A673 (cell line): ENCODE data around the gene ELFN1.

Source experiments
- CTCF ChIP-seq: fragments of 300-800, 200-600 bp; sonication (generic); conservative IDR thresholded peaks from 2 replicates; pipeline ENCODE4 v1.5.1; 2017; ENCODE audit warnings: low read depth, mild to moderate bottlenecking, antibody characterized with exemption, low read length, moderate library complexity, mixed read lengths
- EZH2 ChIP-seq: fragments of 200-600 bp; sonication (generic); IDR thresholded peaks from 2 replicates; pipeline ENCODE4 v1.6.1; 2017; ENCODE audit warnings: borderline replicate concordance, low read depth, mild to moderate bottlenecking, mixed read lengths, antibody characterized with exemption, low read length; ENCODE audit not compliant: poor library complexity, severe bottlenecking

GRCh38 chr7:1762238-1762945 is 92.3 kb downstream of the ELFN1 start:
- TF ChIP-seq CTCF (no peak), EZH2 (no peak)
